Keratinocyte (primary cell): Measurements from ENCODE around the gene EPAS1.

Source experiments
- CTCF ChIP-seq, 3 experiments: IDR thresholded peaks in 1 of 3; conservative IDR thresholded peaks in 1 of 3; optimal IDR thresholded peaks in 1 of 3; 2 replicates in 2 of 3; 3 replicates in 1 of 3; pipeline versions ENCODE3 to v1.5.1; 2011; ENCODE audit warnings: low read length in 3 of 3, mild to moderate bottlenecking in 3 of 3, moderate library complexity in 2 of 3, control low read depth in 1 of 3, inconsistent platforms in 1 of 3; ENCODE audit not compliant: insufficient read depth in 2 of 3; ENCODE audit errors: extremely low read depth in 1 of 3
- EZH2 ChIP-seq: IDR thresholded peaks from one replicate; pipeline ENCODE4 v1.6.1; 2012; ENCODE audit warnings: inconsistent platforms, mild to moderate bottlenecking, low read length, moderate library complexity

- no peak for TF ChIP-seq CTCF (optimal IDR thresholded peaks at IDR 0.05 in 1 of 3, IDR thresholded peaks at IDR 0.05 in 1 of 3, conservative IDR thresholded peaks at IDR 0.05 in 1 of 3; ENCODE audit: extremely low read depth in 1 of 3, insufficient read depth in 2 of 3, low read length in 3 of 3)
- no peak for TF ChIP-seq EZH2
Observed at GRCh38 chr2:46353509-46353908, 56.3 kb downstream of the EPAS1 start.
